ENCODE data around the gene ARL2BP.

DNA sequence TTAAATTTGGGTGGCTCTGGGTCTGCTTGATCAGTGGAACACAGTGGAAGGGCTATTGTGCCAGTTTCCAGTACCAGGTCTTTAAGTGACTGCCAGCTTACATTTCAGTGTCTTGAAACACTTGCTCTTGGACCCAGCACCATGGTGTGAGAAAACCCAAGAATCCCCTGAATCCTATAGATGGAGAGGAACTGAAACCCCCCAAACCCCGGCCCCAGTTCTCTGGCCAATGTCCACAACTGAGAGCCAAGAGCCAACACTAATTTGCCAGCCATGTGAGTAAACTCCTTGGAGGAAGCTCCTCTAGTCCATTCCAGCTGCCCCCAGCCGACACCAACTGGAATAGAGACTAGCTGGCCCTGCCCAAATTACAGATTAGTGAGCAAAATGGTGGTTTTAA is 2.4 kb upstream of the ARL2BP start:
- TF ChIP-seq FOXM1 (IDR thresholded peaks at IDR 0.05; ENCODE audit: borderline replicate concordance, low read depth) (no peak), CREB1 (IDR thresholded peaks at IDR 0.05; ENCODE audit: low read depth) (no peak), ZBTB7A (IDR thresholded peaks at IDR 0.05; ENCODE audit: low read depth) (no peak)

All from Ishikawa (cell line).